Tibial artery (tissue), 4 donors: ENCODE measurements around the gene TMEM141.
A peak's percentile ranks its signal among the peaks of the same experiment; 100 is the strongest.
"Not testable (repeated sequence)": the region's sequence is repeated elsewhere in the genome, so short reads cannot be mapped to it uniquely, and the experiment has no call there.

Experiments
- DNase-seq, 2 donors: peaks; one replicate each; pipeline ENCODE4 v3.0.0-alpha.2; 2019
- H3K27ac ChIP-seq, 2 donors: fragments of 200-600 bp; sonication (generic) in 1 of 2; 1 replicate in 1 of 2; 2 replicates in 1 of 2; pipeline ENCODE4 v1.5.1; 2018 to 2019; ENCODE audit warnings: mild to moderate bottlenecking in 1 of 2
- H3K27me3 ChIP-seq, 2 donors: fragments of 200-600 bp; sonication (generic) in 1 of 2; one replicate each; pipeline versions ENCODE4 v1.5.1 to v1.6.0; 2016 to 2019
- H3K36me3 ChIP-seq, 3 donors: fragments of 200-600 bp; sonication (generic) in 2 of 3; one replicate each; pipeline ENCODE4 v1.5.1; 2016 to 2019; ENCODE audit warnings: mild to moderate bottlenecking in 2 of 3
- H3K4me1 ChIP-seq, 4 donors: fragments of 200-600 bp; sonication (generic) in 2 of 4; 1 replicate in 3 of 4; 2 replicates in 1 of 4; pipeline ENCODE4 v1.5.1; 2016 to 2019
- H3K4me3 ChIP-seq, 2 donors: fragments of 200-600 bp; sonication (generic) in 1 of 2; 1 replicate in 1 of 2; 2 replicates in 1 of 2; pipeline ENCODE4 v1.5.1; 2018 to 2019; ENCODE audit warnings: mild to moderate bottlenecking in 2 of 2
- H3K9me3 ChIP-seq, 3 donors: fragments of 200-600 bp; sonication (generic) in 1 of 3; one replicate each; pipeline ENCODE4 v1.5.1; 2016 to 2019
- CTCF ChIP-seq, 2 experiments: fragments of 200-600 bp in 1 of 2; fragments of 450-650 bp in 1 of 2; IDR thresholded peaks; one replicate each; pipeline ENCODE4 v1.5.1; 2017 to 2019; ENCODE audit warnings: antibody characterized with exemption in 2 of 2, mild to moderate bottlenecking in 1 of 2, moderate library complexity in 1 of 2
- intact Hi-C: fragments of 100-400 bp; cut with DNase I; formaldehyde crosslinking; loops from one replicate; pipeline ENCODE4 v1.15.0; 2023; ENCODE audit warnings: low total_unique reads

Gene TMEM141

GRCh38 chr9:136839229-136840139, 48.3 kb downstream of the TMEM141 start:
- Histone ChIP-seq H3K36me3 (peaks cover 12 to 63% (median 27%) of the 10 kb centered on the region in 3 donors), H3K4me1 (peaks cover 0 to 44% (median 32%) of the 10 kb centered on the region in 4 donors), H3K27ac (no peak overlapping the region), H3K4me3 (no peak overlapping the region), H3K27me3 (peaks cover 3 to 21% of the 10 kb centered on the region in 2 donors), H3K9me3 (no peaks in the 10 kb centered on the region)
- intact Hi-C loops, result loop anchor here (5.0 kb wide), 2 partner anchors 32 to 188 kb away; partner anchors contain the start of genes ABCA2 and RABL6
- no peak for TF ChIP-seq CTCF (IDR thresholded peaks at IDR 0.05)
- DNase-seq, result no peak

GRCh38 chr9:136840140-136840876, 49.2 kb downstream of the TMEM141 start:
- Histone ChIP-seq H3K27ac (no peak overlapping the region), H3K27me3 (peaks cover 3 to 26% of the 10 kb centered on the region in 2 donors), H3K9me3 (no peaks in the 10 kb centered on the region), H3K4me3 (no peak overlapping the region), H3K36me3 (peaks cover 12 to 60% (median 27%) of the 10 kb centered on the region in 3 donors), H3K4me1 (peaks cover 0 to 50% (median 33%) of the 10 kb centered on the region in 4 donors)
- intact Hi-C loops, result loop anchor here (5.0 kb wide), 2 partner anchors 33 to 187 kb away; partner anchors contain the start of genes ABCA2 and RABL6
- TF ChIP-seq CTCF (IDR thresholded peaks at IDR 0.05), result no peak
- no peak for DNase-seq

- intact Hi-C loops, result loop anchor here (5.0 kb wide), 2 partner anchors 34 to 186 kb away; partner anchors contain the start of genes ABCA2 and RABL6
- H3K27ac ChIP-seq, result no peak overlapping the region
- H3K9me3 ChIP-seq, result no peaks in the 10 kb centered on the region
- H3K27me3 ChIP-seq, result peaks cover 3 to 34% of the 10 kb centered on the region in 2 donors
- DNase-seq, result no peak
- no peak overlapping the region for H3K4me3 ChIP-seq
- TF ChIP-seq CTCF (IDR thresholded peaks at IDR 0.05), result no peak
- H3K4me1 ChIP-seq, result peaks cover 0 to 58% (median 38%) of the 10 kb centered on the region in 4 donors
- H3K36me3 ChIP-seq, result peaks cover 12 to 52% (median 27%) of the 10 kb centered on the region in 3 donors
Measured at GRCh38 chr9:136840877-136841645, 49.9 kb downstream of the TMEM141 start.

GRCh38 chr9:136841646-136842379, 50.7 kb downstream of the TMEM141 start:
- Histone ChIP-seq H3K27me3 (peaks cover 3 to 41% of the 10 kb centered on the region in 2 donors), H3K4me3 (peak overlapping the region; percentile 35 to 51), H3K36me3 (peaks cover 12 to 44% (median 27%) of the 10 kb centered on the region in 3 donors), H3K4me1 (peaks cover 0 to 64% (median 43%) of the 10 kb centered on the region in 4 donors)
- intact Hi-C loops, result loop anchor here (5.0 kb wide), 2 partner anchors 35 to 185 kb away; partner anchors contain the start of genes ABCA2 and RABL6
- DNase-seq, H3K27ac ChIP-seq, H3K9me3 ChIP-seq: not testable (repeated sequence)

GRCh38 chr9:136842380-136842948, 51.3 kb downstream of the TMEM141 start, which contains the start of gene AJM1:
AJM1 (plus strand) TSS chr9:136842478; CDS start chr9:136844415, 1,937 bp downstream.
- Histone ChIP-seq H3K36me3 (peaks cover 12 to 38% (median 21%) of the 10 kb centered on the region in 3 donors), H3K27ac (peak within 1 kb of the TSS in 1 of 2 donors; percentile 26), H3K27me3 (peaks cover 3 to 47% of the 10 kb centered on the region in 2 donors), H3K4me1 (peaks cover 0 to 71% (median 50%) of the 10 kb centered on the region in 4 donors), H3K4me3 (peak within 1 kb of the TSS; percentile 35 to 51)
- not testable (repeated sequence) for H3K9me3 ChIP-seq
- DNase-seq, result peak; percentile 69 to 84
- intact Hi-C loops, result loop anchor here (5.0 kb wide), 2 partner anchors 35 to 185 kb away; partner anchors contain the start of genes ABCA2 and RABL6
- TF ChIP-seq CTCF (IDR thresholded peaks at IDR 0.05), result peak; percentile 87 to 93
